ENCODE data around the gene ADGRL2. TPM values are rescaled to one million over a fixed set of nuclear protein-coding genes. Genes with fewer than 3 reads are reported as not detected.

Gene ADGRL2
- total RNA-seq, 2 experiments from 2014 or later = not detected

- ATAC-seq (no peak), DNase-seq (no peak)
- H3K36me3 Mint-ChIP-seq (ENCODE audit: low read depth) = no peaks in the 10 kb centered on the region
- POLR2A ChIA-PET = no interaction called here
- H3K27ac Mint-ChIP-seq = no peak overlapping the region
- H3K4me1 Mint-ChIP-seq = no peaks in the 10 kb centered on the region
- CTCF ChIA-PET = no interaction called here
- no peaks in the 10 kb centered on the region for H3K27me3 Mint-ChIP-seq
- no peak overlapping the region for H3K4me3 Mint-ChIP-seq
- no peaks in the 10 kb centered on the region for H3K9me3 Mint-ChIP-seq (ENCODE audit: low read depth)
- intact Hi-C loops (cut with DNase I, micrococcal nuclease) = no loop called here
Measured at GRCh38 chr1:81836007-81836626, 35.4 kb downstream of the ADGRL2 start.

GRCh38 chr1:81838600-81839218, 38.0 kb downstream of the ADGRL2 start:
- DNase-seq (no peak), ATAC-seq (no peak)
- CTCF ChIA-PET = no interaction called here
- Mint-ChIP-seq H3K4me1 (no peaks in the 10 kb centered on the region), H3K27ac (no peak overlapping the region), H3K27me3 (no peaks in the 10 kb centered on the region), H3K4me3 (no peak overlapping the region), H3K9me3 (ENCODE audit: low read depth) (peaks cover 2% of the 10 kb centered on the region), H3K36me3 (ENCODE audit: low read depth) (no peaks in the 10 kb centered on the region)
- intact Hi-C loops (cut with DNase I, micrococcal nuclease) = no loop called here
- POLR2A ChIA-PET = no interaction called here

DNA sequence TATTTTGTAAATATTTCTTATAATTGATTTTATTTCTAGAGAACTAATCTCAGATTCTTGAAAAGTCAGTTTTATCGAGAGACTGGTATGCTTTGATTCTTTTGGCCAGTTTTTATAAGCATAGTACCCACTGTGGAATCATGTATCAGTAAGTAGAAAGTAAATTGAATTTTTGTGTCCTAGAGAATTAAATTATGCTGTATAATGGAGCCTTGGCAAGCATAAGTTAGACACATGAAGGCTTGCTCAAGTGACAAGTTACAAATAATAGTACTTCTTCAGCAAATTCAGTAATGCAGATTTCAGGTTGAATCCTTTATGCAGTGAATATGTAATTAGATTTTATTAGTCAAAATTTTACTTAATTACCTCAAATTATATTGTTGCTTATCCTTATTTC, 40.1 kb downstream of the ADGRL2 start:
- DNase-seq (no peak), ATAC-seq (no peak)
- intact Hi-C loops (cut with DNase I, micrococcal nuclease) = no loop called here
- Mint-ChIP-seq H3K36me3 (ENCODE audit: low read depth) (no peaks in the 10 kb centered on the region), H3K4me3 (no peak overlapping the region), H3K4me1 (no peaks in the 10 kb centered on the region), H3K9me3 (ENCODE audit: low read depth) (peaks cover 2% of the 10 kb centered on the region), H3K27me3 (no peaks in the 10 kb centered on the region), H3K27ac (no peak overlapping the region)
- ChIA-PET CTCF (no interaction called here), POLR2A (no interaction called here)

- ATAC-seq (no peak), DNase-seq (no peak)
- no peaks in the 10 kb centered on the region for H3K27me3 Mint-ChIP-seq
- peaks cover 2% of the 10 kb centered on the region for H3K9me3 Mint-ChIP-seq (ENCODE audit: low read depth)
- H3K4me3 Mint-ChIP-seq = no peak overlapping the region
- ChIA-PET CTCF (no interaction called here), POLR2A (no interaction called here)
- H3K36me3 Mint-ChIP-seq (ENCODE audit: low read depth) = no peaks in the 10 kb centered on the region
- intact Hi-C loops (cut with DNase I, micrococcal nuclease) = no loop called here
- no peak overlapping the region for H3K27ac Mint-ChIP-seq
- no peaks in the 10 kb centered on the region for H3K4me1 Mint-ChIP-seq
Measured at GRCh38 chr1:81841795-81842194, 41.1 kb downstream of the ADGRL2 start.

- no peak overlapping the region for H3K4me3 Mint-ChIP-seq
- intact Hi-C loops (cut with DNase I, micrococcal nuclease) = no loop called here
- no peaks in the 10 kb centered on the region for H3K36me3 Mint-ChIP-seq (ENCODE audit: low read depth)
- no peaks in the 10 kb centered on the region for H3K27me3 Mint-ChIP-seq
- H3K9me3 Mint-ChIP-seq (ENCODE audit: low read depth) = peaks cover 2% of the 10 kb centered on the region
- H3K27ac Mint-ChIP-seq = no peak overlapping the region
- no peaks in the 10 kb centered on the region for H3K4me1 Mint-ChIP-seq
- DNase-seq (no peak), ATAC-seq (no peak)
- CTCF ChIA-PET = no interaction called here
- POLR2A ChIA-PET = no interaction called here
Measured at GRCh38 chr1:81844477-81844876, 43.7 kb downstream of the ADGRL2 start.

DNA sequence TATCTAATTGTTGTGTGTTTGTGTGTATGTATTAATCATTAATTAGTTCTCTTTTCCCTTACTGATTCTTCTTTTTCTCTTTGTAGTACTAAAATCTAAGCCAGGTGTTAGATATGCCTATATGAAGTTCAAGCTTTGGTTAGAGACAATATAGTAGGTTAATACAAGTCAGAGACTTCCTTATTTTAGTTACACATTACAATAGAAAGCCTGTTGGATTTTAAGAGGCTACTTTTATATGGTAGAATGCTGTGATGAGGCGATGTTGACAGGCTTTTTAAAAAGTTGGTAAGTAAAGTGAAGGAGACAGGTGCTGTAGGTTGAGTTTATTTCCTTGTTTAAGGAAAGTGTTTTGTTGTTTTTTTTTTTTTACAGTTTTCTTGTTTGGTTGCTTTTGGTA, 45.9 kb downstream of the ADGRL2 start:
- H3K27me3 Mint-ChIP-seq = no peaks in the 10 kb centered on the region
- H3K36me3 Mint-ChIP-seq (ENCODE audit: low read depth) = no peaks in the 10 kb centered on the region
- H3K9me3 Mint-ChIP-seq (ENCODE audit: low read depth) = peaks cover 2% of the 10 kb centered on the region
- CTCF ChIA-PET = no interaction called here
- H3K4me1 Mint-ChIP-seq = no peaks in the 10 kb centered on the region
- ATAC-seq (no peak), DNase-seq (no peak)
- H3K27ac Mint-ChIP-seq = no peak overlapping the region
- no peak overlapping the region for H3K4me3 Mint-ChIP-seq
- POLR2A ChIA-PET = no interaction called here
- intact Hi-C loops (cut with DNase I, micrococcal nuclease) = no loop called here

DNA sequence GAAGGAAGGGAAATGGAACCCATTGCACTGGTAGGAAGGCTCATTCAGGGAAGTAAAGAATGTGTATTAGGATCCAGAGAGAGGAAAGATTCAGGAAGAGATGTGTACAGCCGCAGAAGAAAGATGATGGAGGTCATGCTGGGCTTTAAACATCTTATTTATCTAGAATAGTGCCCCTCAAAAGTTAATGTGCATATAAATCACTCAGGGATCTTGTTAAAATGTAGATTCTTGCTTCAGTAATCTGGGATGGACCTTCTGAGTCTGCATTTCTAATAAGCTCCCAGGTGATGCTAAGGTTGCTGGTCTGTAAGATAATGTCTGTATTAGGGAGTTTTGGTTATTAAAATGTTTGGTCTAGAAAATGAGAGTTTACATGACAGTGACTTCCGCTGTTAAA, 46.3 kb downstream of the ADGRL2 start:
- no peaks in the 10 kb centered on the region for H3K9me3 Mint-ChIP-seq (ENCODE audit: low read depth)
- DNase-seq = no peak
- no peaks in the 10 kb centered on the region for H3K27me3 Mint-ChIP-seq
- POLR2A ChIA-PET = no interaction called here
- no peaks in the 10 kb centered on the region for H3K4me1 Mint-ChIP-seq
- no peaks in the 10 kb centered on the region for H3K36me3 Mint-ChIP-seq (ENCODE audit: low read depth)
- CTCF ChIA-PET = no interaction called here
- H3K27ac Mint-ChIP-seq = no peak overlapping the region
- ATAC-seq = no peak
- no peak overlapping the region for H3K4me3 Mint-ChIP-seq
- intact Hi-C loops (cut with DNase I, micrococcal nuclease) = no loop called here

- DNase-seq (no peak), ATAC-seq (no peak)
- intact Hi-C loops (cut with DNase I, micrococcal nuclease) = no loop called here
- Mint-ChIP-seq H3K4me3 (no peak overlapping the region), H3K36me3 (ENCODE audit: low read depth) (no peaks in the 10 kb centered on the region), H3K4me1 (no peaks in the 10 kb centered on the region), H3K27me3 (no peaks in the 10 kb centered on the region), H3K9me3 (ENCODE audit: low read depth) (no peaks in the 10 kb centered on the region), H3K27ac (no peak overlapping the region)
- POLR2A ChIA-PET = no interaction called here
- CTCF ChIA-PET = no interaction called here
Measured at GRCh38 chr1:81848880-81849682, 48.3 kb downstream of the ADGRL2 start.

DNA sequence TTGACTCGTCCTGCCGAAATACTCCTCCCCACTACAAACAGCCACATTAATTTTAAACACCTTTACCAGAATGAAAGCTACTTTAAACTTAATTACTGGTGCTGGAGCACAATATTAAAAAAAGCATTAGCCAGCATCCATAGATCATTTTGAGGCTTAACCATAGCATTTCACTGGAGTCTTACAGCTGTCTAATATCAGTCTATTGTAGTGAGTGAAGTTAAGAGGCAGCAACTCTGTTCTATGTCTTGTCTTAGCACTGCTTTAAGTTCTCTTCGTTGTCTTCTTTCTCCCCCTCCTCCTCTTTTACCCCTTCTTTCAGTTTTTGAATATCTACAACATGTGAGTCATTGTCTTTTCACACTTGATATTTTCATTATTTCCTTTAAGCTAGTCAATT, 49.3 kb downstream of the ADGRL2 start:
- intact Hi-C loops (cut with DNase I, micrococcal nuclease) = no loop called here
- ChIA-PET CTCF (interaction anchor here (0.9 kb wide), 1 partner anchor 16 kb away, joined by 4 read pairs; no protein-coding TSS in a partner anchor), POLR2A (no interaction called here)
- H3K27ac Mint-ChIP-seq = no peak overlapping the region
- no peaks in the 10 kb centered on the region for H3K36me3 Mint-ChIP-seq (ENCODE audit: low read depth)
- no peak overlapping the region for H3K4me3 Mint-ChIP-seq
- H3K4me1 Mint-ChIP-seq = no peaks in the 10 kb centered on the region
- H3K9me3 Mint-ChIP-seq (ENCODE audit: low read depth) = no peaks in the 10 kb centered on the region
- no peaks in the 10 kb centered on the region for H3K27me3 Mint-ChIP-seq
- DNase-seq = no peak
- no peak for ATAC-seq

GRCh38 chr1:81850495-81850894, 49.8 kb downstream of the ADGRL2 start:
- intact Hi-C loops (cut with DNase I, micrococcal nuclease) = no loop called here
- H3K27me3 Mint-ChIP-seq = no peaks in the 10 kb centered on the region
- no peaks in the 10 kb centered on the region for H3K9me3 Mint-ChIP-seq (ENCODE audit: low read depth)
- no peak overlapping the region for H3K27ac Mint-ChIP-seq
- H3K36me3 Mint-ChIP-seq (ENCODE audit: low read depth) = no peaks in the 10 kb centered on the region
- DNase-seq = no peak
- CTCF ChIA-PET = interaction anchor here (0.9 kb wide), 1 partner anchor 16 kb away, joined by 4 read pairs; no protein-coding TSS in a partner anchor
- POLR2A ChIA-PET = no interaction called here
- H3K4me3 Mint-ChIP-seq = no peak overlapping the region
- no peak for ATAC-seq
- H3K4me1 Mint-ChIP-seq = no peaks in the 10 kb centered on the region

DNA sequence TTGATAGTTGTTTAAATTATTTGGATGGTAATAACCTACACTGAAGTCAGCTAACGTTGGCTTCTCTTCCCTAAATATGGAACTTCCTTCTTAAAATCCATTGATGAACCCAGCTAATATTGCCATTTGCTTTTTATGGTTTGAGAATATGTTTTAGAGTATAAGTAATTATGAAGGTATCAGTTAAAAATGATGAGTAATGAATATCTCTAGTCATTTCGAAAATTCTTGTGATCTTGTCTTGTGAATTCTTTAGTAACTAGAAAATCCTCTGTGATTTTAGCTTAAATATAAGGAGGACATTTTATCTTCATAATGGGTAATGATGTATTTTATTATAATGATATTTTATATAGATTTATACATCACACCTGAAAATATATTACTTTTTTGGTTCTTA, 50.5 kb downstream of the ADGRL2 start:
- Mint-ChIP-seq H3K4me1 (no peaks in the 10 kb centered on the region), H3K4me3 (no peak overlapping the region), H3K27ac (no peak overlapping the region), H3K9me3 (ENCODE audit: low read depth) (no peaks in the 10 kb centered on the region), H3K36me3 (ENCODE audit: low read depth) (no peaks in the 10 kb centered on the region), H3K27me3 (no peaks in the 10 kb centered on the region)
- ChIA-PET POLR2A (no interaction called here), CTCF (no interaction called here)
- ATAC-seq (no peak), DNase-seq (no peak)
- intact Hi-C loops (cut with DNase I, micrococcal nuclease) = no loop called here

GRCh38 chr1:81852961-81853360, 52.2 kb downstream of the ADGRL2 start:
- ChIA-PET CTCF (no interaction called here), POLR2A (no interaction called here)
- ATAC-seq (no peak), DNase-seq (no peak)
- H3K4me3 Mint-ChIP-seq = no peak overlapping the region
- H3K36me3 Mint-ChIP-seq (ENCODE audit: low read depth) = no peaks in the 10 kb centered on the region
- no peaks in the 10 kb centered on the region for H3K9me3 Mint-ChIP-seq (ENCODE audit: low read depth)
- intact Hi-C loops (cut with DNase I, micrococcal nuclease) = no loop called here
- no peak overlapping the region for H3K27ac Mint-ChIP-seq
- H3K4me1 Mint-ChIP-seq = no peaks in the 10 kb centered on the region
- H3K27me3 Mint-ChIP-seq = no peaks in the 10 kb centered on the region

Measured in activated CD4-positive, alpha-beta T cell treated with anti-CD3 and anti-CD28 coated beads for 36 hours (primary cell).